BE2C (cell line): ENCODE results near the gene LNX1.
"Not testable (repeated sequence)": the region's sequence is repeated elsewhere in the genome, so short reads cannot be mapped to it uniquely, and the experiment has no call there.

Experiments used
- DNase-seq: peaks from one replicate; pipeline ENCODE4 v3.0.0-alpha.2; 2020
- H3K27me3 ChIP-seq: fragments of 250-450 bp; sonication (Bioruptor Pico); 2 replicates; pipeline ENCODE4 v1.5.1; 2020; ENCODE audit warnings: mild to moderate bottlenecking
- H3K36me3 ChIP-seq: fragments of 250-450 bp; sonication (Bioruptor Pico); 2 replicates; pipeline ENCODE4 v1.5.1; 2020; ENCODE audit warnings: mild to moderate bottlenecking
- H3K4me1 ChIP-seq: fragments of 250-450 bp; sonication (Bioruptor Pico); 2 replicates; pipeline ENCODE4 v1.5.1; 2020
- H3K4me3 ChIP-seq: 2 replicates; pipeline ENCODE4 v1.5.1; 2011; ENCODE audit warnings: low read depth, low read length
- H3K9me3 ChIP-seq: fragments of 250-450 bp; sonication (Bioruptor Pico); 2 replicates; pipeline ENCODE4 v1.5.1; 2020
- CTCF ChIP-seq: IDR thresholded peaks from 2 replicates; pipeline ENCODE4 v1.5.1; 2012; ENCODE audit warnings: mild to moderate bottlenecking, low read depth, low read length

Gene LNX1

GRCh38 chr4:53422367-53422766, 168.9 kb downstream of the LNX1 start:
- DNase-seq = no peak
- Histone ChIP-seq H3K27me3 (no peaks in the 10 kb centered on the region), H3K36me3 (peaks cover 4% of the 10 kb centered on the region; the same call in 1 of the 2 replicates), H3K9me3 (no peaks in the 10 kb centered on the region), H3K4me1 (peaks cover 10% of the 10 kb centered on the region), H3K4me3 (no peak overlapping the region)
- no peak for TF ChIP-seq CTCF

- peaks cover 10% of the 10 kb centered on the region for H3K4me1 ChIP-seq
- H3K36me3 ChIP-seq = no peaks in the 10 kb centered on the region; the same call in 1 of the 2 replicates
- DNase-seq = no peak
- no peaks in the 10 kb centered on the region for H3K9me3 ChIP-seq
- H3K27me3 ChIP-seq = no peaks in the 10 kb centered on the region
- H3K4me3 ChIP-seq = no peak overlapping the region
- no peak for TF ChIP-seq CTCF
Observed at GRCh38 chr4:53421791-53422190, 169.5 kb downstream of the LNX1 start.

- TF ChIP-seq CTCF = no peak
- H3K4me3 ChIP-seq = no peak overlapping the region
- H3K36me3 ChIP-seq = peaks cover 8% of the 10 kb centered on the region
- H3K27me3 ChIP-seq = no peaks in the 10 kb centered on the region
- no peaks in the 10 kb centered on the region for H3K9me3 ChIP-seq
- no peak for DNase-seq
- peaks cover 10% of the 10 kb centered on the region for H3K4me1 ChIP-seq
Observed at GRCh38 chr4:53419208-53419607, 172.1 kb downstream of the LNX1 start.

- not testable (repeated sequence) for H3K4me3 ChIP-seq
Observed at GRCh38 chr4:53409479-53409878, 181.8 kb downstream of the LNX1 start.

More at GRCh38 chr4:53409479-53409878, 181.8 kb downstream of the LNX1 start:
- not testable (repeated sequence) for H3K9me3 ChIP-seq, H3K36me3 ChIP-seq, DNase-seq, H3K27me3 ChIP-seq, H3K4me1 ChIP-seq
